ENCODE measurements around the gene ADD1.

DNA sequence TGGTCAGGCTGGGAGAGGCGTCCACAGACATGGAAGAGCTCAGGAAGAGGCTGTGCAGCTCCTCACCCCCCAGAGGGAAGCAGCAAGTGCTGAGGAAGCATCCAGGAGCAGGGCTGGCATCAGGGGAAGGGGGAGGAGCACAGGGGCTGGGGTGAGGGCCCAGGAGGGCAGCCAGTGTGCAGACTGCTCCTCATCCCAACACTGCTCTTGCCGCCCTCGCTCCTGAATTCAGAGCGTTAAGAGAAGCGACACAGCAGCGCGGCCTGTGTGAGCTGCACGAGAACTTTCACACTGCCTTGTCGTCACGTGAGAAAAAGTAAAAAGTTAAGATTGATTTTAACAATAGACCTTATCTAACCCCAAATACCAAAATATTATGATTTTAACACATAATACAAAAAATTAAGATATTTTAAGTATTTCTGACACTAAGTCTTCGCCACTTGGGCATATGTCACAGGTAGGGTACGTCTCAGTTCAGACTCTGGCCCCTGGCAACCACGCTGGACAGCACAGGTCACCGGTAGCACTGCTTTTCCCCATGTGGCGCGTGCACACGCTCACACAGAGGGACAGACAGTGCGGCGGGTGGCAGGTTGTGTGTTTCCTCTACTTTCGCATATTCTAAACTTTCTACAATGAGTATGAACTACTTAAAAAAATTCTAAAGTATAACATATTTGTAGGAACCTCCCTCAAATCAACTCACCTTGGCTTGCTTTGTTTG, 99.9 kb downstream of the ADD1 start:
- TF ChIP-seq, protein P1, sequence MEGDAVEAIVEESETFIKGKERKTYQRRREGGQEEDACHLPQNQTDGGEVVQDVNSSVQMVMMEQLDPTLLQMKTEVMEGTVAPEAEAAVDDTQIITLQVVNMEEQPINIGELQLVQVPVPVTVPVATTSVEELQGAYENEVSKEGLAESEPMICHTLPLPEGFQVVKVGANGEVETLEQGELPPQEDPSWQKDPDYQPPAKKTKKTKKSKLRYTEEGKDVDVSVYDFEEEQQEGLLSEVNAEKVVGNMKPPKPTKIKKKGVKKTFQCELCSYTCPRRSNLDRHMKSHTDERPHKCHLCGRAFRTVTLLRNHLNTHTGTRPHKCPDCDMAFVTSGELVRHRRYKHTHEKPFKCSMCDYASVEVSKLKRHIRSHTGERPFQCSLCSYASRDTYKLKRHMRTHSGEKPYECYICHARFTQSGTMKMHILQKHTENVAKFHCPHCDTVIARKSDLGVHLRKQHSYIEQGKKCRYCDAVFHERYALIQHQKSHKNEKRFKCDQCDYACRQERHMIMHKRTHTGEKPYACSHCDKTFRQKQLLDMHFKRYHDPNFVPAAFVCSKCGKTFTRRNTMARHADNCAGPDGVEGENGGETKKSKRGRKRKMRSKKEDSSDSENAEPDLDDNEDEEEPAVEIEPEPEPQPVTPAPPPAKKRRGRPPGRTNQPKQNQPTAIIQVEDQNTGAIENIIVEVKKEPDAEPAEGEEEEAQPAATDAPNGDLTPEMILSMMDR (conservative IDR thresholded peaks at IDR 0.05 in 1 of 2, IDR thresholded peaks at IDR 0.05 in 1 of 2; ENCODE audit: extremely low read depth in 1 of 2, insufficient read depth in 1 of 2, low read depth in 1 of 2, low read length in 2 of 2), result no peak
- no peak for TF ChIP-seq EZH2 (IDR thresholded peaks at IDR 0.05; ENCODE audit: borderline replicate concordance, low read length)

Measured in mammary epithelial cell (primary cell).